IMR-90 (cell line): ENCODE results near the gene TRIM32. TPM values are rescaled to one million over a fixed set of nuclear protein-coding genes. Genes with fewer than 3 reads are reported as not detected.
A peak's percentile ranks its signal among the peaks of the same experiment; 100 is the strongest.

Experiments used
- ATAC-seq: fragments of 200-7000 bp; cut with Tn5 transposase; 2 replicates; pipeline ENCODE4 v1.9.1; 2020; ENCODE audit warnings: low read depth, mild to moderate bottlenecking, moderate library complexity
- BruUV-seq: library from RNA; stranded (reverse); fragments of 400-500 nt; replicated peaks from 2 replicates; lab custom pipeline; 2021; lab: Mats Ljungman, UMichigan
- CTCF ChIA-PET: fragments of 300-600 bp; formaldehyde crosslinking; extraction: SDS; loops from one replicate; lab custom pipeline; 2021; ENCODE audit warnings: antibody characterized with exemption; lab: Yijun Ruan, JAX
- POLR2A ChIA-PET: fragments of 300-600 bp; sonication (Branson Sonifier 250); formaldehyde crosslinking; loops from one replicate; lab custom pipeline; 2022; ENCODE audit warnings: antibody characterized with exemption; ENCODE audit not compliant: unreplicated experiment; lab: Charles Lee
- DNase-seq: peaks from one replicate; pipeline ENCODE4 v3.0.0; 2013
- H2AFZ ChIP-seq: replicated peaks from 2 replicates; pipeline ENCODE3; 2013; ENCODE audit warnings: low read length, mild to moderate bottlenecking; ENCODE audit not compliant: poor library complexity
- H2AK5ac ChIP-seq: 2 replicates; pipeline ENCODE4 v1.6.1; 2013; ENCODE audit warnings: low read depth, low read length, inconsistent platforms
- H2AK9ac ChIP-seq: replicated peaks from 2 replicates; pipeline ENCODE3; 2013; ENCODE audit warnings: mild to moderate bottlenecking, low read depth, low read length, moderate library complexity; ENCODE audit not compliant: poor library complexity
- H2BK120ac ChIP-seq: 2 replicates; pipeline ENCODE4 v1.6.1; 2013; ENCODE audit warnings: low read depth, low read length, inconsistent platforms
- H2BK15ac ChIP-seq: 3 replicates; pipeline ENCODE4 v1.6.1; 2013; ENCODE audit warnings: low read depth, low read length, inconsistent platforms
- H2BK20ac ChIP-seq: 2 replicates; pipeline ENCODE4 v1.6.1; 2013; ENCODE audit warnings: low read depth, mild to moderate bottlenecking, inconsistent platforms, low read length, moderate library complexity
- H2BK5ac ChIP-seq: 2 replicates; pipeline ENCODE4 v1.6.1; 2013; ENCODE audit warnings: mild to moderate bottlenecking, low read depth, low read length, inconsistent platforms; ENCODE audit not compliant: poor library complexity, severe bottlenecking
- H3K14ac ChIP-seq: replicated peaks from 2 replicates; pipeline ENCODE4 v1.6.1; 2013; ENCODE audit warnings: low read depth, low read length, inconsistent platforms
- H3K18ac ChIP-seq: 2 replicates; pipeline ENCODE4 v1.6.1; 2013; ENCODE audit warnings: low read depth, low read length, control low read depth
- H3K23ac ChIP-seq: 2 replicates; pipeline ENCODE4 v1.6.1; 2013; ENCODE audit warnings: low read depth, low read length, inconsistent platforms
- H3K27ac ChIP-seq: 2 replicates; pipeline ENCODE4 v1.5.1; 2013; ENCODE audit warnings: mild to moderate bottlenecking, control low read depth, low read length; ENCODE audit not compliant: insufficient read depth
- H3K27me3 ChIP-seq: 2 replicates; pipeline ENCODE4 v1.6.1; 2013; ENCODE audit warnings: low read length; ENCODE audit not compliant: control insufficient read depth, insufficient read depth
- H3K36me3 ChIP-seq: 2 replicates; pipeline ENCODE4 v1.6.1; 2013; ENCODE audit warnings: low read length, mixed read lengths; ENCODE audit not compliant: control insufficient read depth, insufficient read depth
- H3K4ac ChIP-seq: 2 replicates; pipeline ENCODE4 v1.6.1; 2013; ENCODE audit warnings: low read depth, low read length, inconsistent platforms
- H3K4me1 ChIP-seq: 2 replicates; pipeline ENCODE4 v1.6.1; 2013; ENCODE audit warnings: low read length, mixed read lengths; ENCODE audit not compliant: control insufficient read depth, insufficient read depth
- H3K4me2 ChIP-seq: 2 replicates; pipeline ENCODE4 v1.6.1; 2013; ENCODE audit warnings: low read depth, mild to moderate bottlenecking, control low read depth, low read length, moderate library complexity
- H3K4me3 ChIP-seq: 2 replicates; pipeline ENCODE4 v1.5.1; 2013; ENCODE audit warnings: low read depth, mild to moderate bottlenecking, control low read depth, low read length, moderate library complexity; ENCODE audit not compliant: insufficient read depth
- H3K56ac ChIP-seq: 2 replicates; pipeline ENCODE4 v1.6.1; 2013; ENCODE audit warnings: low read length, inconsistent platforms; ENCODE audit not compliant: insufficient read depth; ENCODE audit errors: extremely low read depth
- H3K79me1 ChIP-seq, 2 experiments: 2 replicates each; pipeline ENCODE4 v1.6.1; 2013; ENCODE audit warnings: low read length in 2 of 2, inconsistent platforms in 1 of 2, low read depth in 1 of 2
- H3K9ac ChIP-seq: 2 replicates; pipeline ENCODE4 v1.6.1; 2013; ENCODE audit warnings: low read depth, low read length, control low read depth
- H3K9me1 ChIP-seq: 2 replicates; pipeline ENCODE4 v1.6.1; 2013; ENCODE audit warnings: low read length, inconsistent platforms; ENCODE audit not compliant: insufficient read depth
- H3K9me3 ChIP-seq: 2 replicates; pipeline ENCODE4 v1.6.1; 2013; ENCODE audit warnings: low read length; ENCODE audit not compliant: control insufficient read depth, insufficient read depth
- H4K20me1 ChIP-seq: 2 replicates; pipeline ENCODE4 v1.6.1; 2013; ENCODE audit warnings: low read length, inconsistent platforms; ENCODE audit not compliant: insufficient read depth
- H4K5ac ChIP-seq: 2 replicates; pipeline ENCODE4 v1.6.1; 2013; ENCODE audit warnings: mild to moderate bottlenecking, low read depth, low read length, control low read depth
- H4K8ac ChIP-seq, 2 experiments: 2 replicates each; pipeline ENCODE4 v1.6.1; 2013; ENCODE audit warnings: low read depth in 2 of 2, low read length in 2 of 2, control low read depth in 1 of 2, inconsistent platforms in 1 of 2
- H4K91ac ChIP-seq: 2 replicates; pipeline ENCODE4 v1.6.1; 2013; ENCODE audit warnings: low read depth, low read length, inconsistent platforms; ENCODE audit not compliant: insufficient read depth
- CEBPB ChIP-seq: IDR thresholded peaks from 2 replicates; pipeline ENCODE4 v1.6.1; 2012; ENCODE audit warnings: low read depth, low read length, improper control_type of control experiment
- CTCF ChIP-seq: conservative IDR thresholded peaks from 2 replicates; pipeline ENCODE4 v1.5.1; 2012; ENCODE audit warnings: mild to moderate bottlenecking, low read depth, low read length, improper control_type of control experiment
- ELK1 ChIP-seq: fragments of 150-350 bp; IDR thresholded peaks from 2 replicates; pipeline ENCODE4 v1.6.1; 2016; ENCODE audit warnings: low read depth, mild to moderate bottlenecking, low read length, moderate library complexity, borderline replicate concordance
- FOS ChIP-seq: fragments of 150-350 bp; IDR thresholded peaks from 2 replicates; pipeline ENCODE4 v1.6.1; 2016; ENCODE audit warnings: low read depth, low read length
- SMC3 ChIP-seq: fragments of 150-350 bp; IDR thresholded peaks from 2 replicates; pipeline ENCODE4 v1.6.1; 2016; ENCODE audit warnings: low read depth, mild to moderate bottlenecking, antibody characterized with exemption, low read length, moderate library complexity
- WGBS, 2 experiments: methylation state at CpG; one replicate each; pipeline versions ENCODE4 v1.1.5 to v1.1.7; 2013; ENCODE audit warnings: missing lambda C conversion rate in 2 of 2; ENCODE audit not compliant: insufficient read length in 1 of 2; ENCODE audit errors: extremely low coverage in 2 of 2; 5-methylcytosine and 5-hydroxymethylcytosine counted together
- dilution Hi-C: fragments of 300-500 bp; cut with HindIII; formaldehyde crosslinking; loops from one replicate; pipeline ENCODE4 v1.14.3; 2018; ENCODE audit warnings: low sequenced_read_pairs; ENCODE audit not compliant: unreplicated experiment
- in situ Hi-C: fragments of 300-500 bp; cut with MboI; formaldehyde crosslinking; loops from 3 replicates; pipeline ENCODE4 v1.14.3; 2019; ENCODE audit warnings: low sequenced_read_pairs, inconsistent platforms, mixed read lengths
- intact Hi-C: fragments of 100-400 bp; cut with micrococcal nuclease; formaldehyde crosslinking; loops from 2 replicates; pipeline ENCODE4 v1.10.0; 2022
- polyA plus RNA-seq, 3 experiments: library from polyadenylated mRNA; depleted of rRNA; stranded (reverse); fragments of >200 nt; gene quantifications; 2 replicates each; pipeline ENCODE4 v1.2.3, GENCODE V29; 2012; ENCODE audit warnings: low replicate concordance in 1 of 3
- total RNA-seq: library from RNA; depleted of rRNA; stranded (reverse); fragments of >200 nt; gene quantifications from 2 replicates; pipeline ENCODE4 v1.2.3, GENCODE V29; 2012

Gene TRIM32
- total and polyA plus RNA-seq, 2 of the 4 experiments (the other 2 are of a cell fraction): 12.8 to 31.0 TPM

- Histone ChIP-seq H3K56ac (no peak overlapping the region), H4K20me1 (no peaks in the 10 kb centered on the region), H3K27me3 (peaks cover 5% of the 10 kb centered on the region), H3K14ac (no peak overlapping the region), H2BK120ac (no peak overlapping the region), H3K27ac (no peak overlapping the region), H3K4me3 (no peak overlapping the region), H3K9me3 (no peaks in the 10 kb centered on the region), H3K79me1 (no peaks in the 10 kb centered on the region), H2BK15ac (no peak overlapping the region), H2AK9ac (no peak overlapping the region), H3K4me2 (no peak overlapping the region), H3K4me1 (no peaks in the 10 kb centered on the region), H3K4ac (no peak overlapping the region), H2AFZ (peak overlapping the region; percentile 61), H2BK20ac (no peak overlapping the region), H3K18ac (no peak overlapping the region), H2AK5ac (no peak overlapping the region), H3K36me3 (no peaks in the 10 kb centered on the region), H4K8ac (no peak overlapping the region), H3K23ac (no peak overlapping the region), H4K91ac (no peak overlapping the region), H4K5ac (no peak overlapping the region), H3K9me1 (no peaks in the 10 kb centered on the region), H2BK5ac (no peak overlapping the region), H3K9ac (no peak overlapping the region)
- WGBS, 2 experiments: 58% methylated on average over 2 of the region's 8 CpGs; no CpG with 5 or more reads in 1 of the 2 experiments
- DNase-seq: no peak
- dilution Hi-C loops: no loop called here
- no peak for TF ChIP-seq SMC3
- no peak for TF ChIP-seq CTCF
- no peak for TF ChIP-seq CEBPB
- TF ChIP-seq ELK1: no peak
- TF ChIP-seq FOS: no peak
- POLR2A ChIA-PET: interaction anchor here (0.6 kb wide), 1 partner anchor 415 kb away, joined by 5 read pairs; no protein-coding TSS in a partner anchor
- CTCF ChIA-PET: interaction anchor here (0.6 to 2.2 kb wide), 16 partner anchors 9 to 676 kb away, joined by 3 to 56 read pairs (median 3); no protein-coding TSS in a partner anchor
- no TSS peak for BruUV-seq
- intact Hi-C loops: loop anchor here (1.0 to 10.0 kb wide), 3 partner anchors 124 to 908 kb away; no protein-coding TSS in a partner anchor
- in situ Hi-C loops: loop anchor here (5.0 kb wide), 1 partner anchor 121 kb away; no protein-coding TSS in a partner anchor
- no peak for ATAC-seq
These were observed 49.5 kb downstream of the TRIM32 start for GRCh38 chr9:116736399-116737151.
